ENCODE data around the gene NXT1. TPM values are rescaled to one million over a fixed set of nuclear protein-coding genes. Genes with fewer than 3 reads are reported as not detected.
A peak's percentile ranks its signal among the peaks of the same experiment; 100 is the strongest.

The NXT1 gene
- total RNA-seq, 1 experiment from 2014 or later, result 7.9 TPM

DNA sequence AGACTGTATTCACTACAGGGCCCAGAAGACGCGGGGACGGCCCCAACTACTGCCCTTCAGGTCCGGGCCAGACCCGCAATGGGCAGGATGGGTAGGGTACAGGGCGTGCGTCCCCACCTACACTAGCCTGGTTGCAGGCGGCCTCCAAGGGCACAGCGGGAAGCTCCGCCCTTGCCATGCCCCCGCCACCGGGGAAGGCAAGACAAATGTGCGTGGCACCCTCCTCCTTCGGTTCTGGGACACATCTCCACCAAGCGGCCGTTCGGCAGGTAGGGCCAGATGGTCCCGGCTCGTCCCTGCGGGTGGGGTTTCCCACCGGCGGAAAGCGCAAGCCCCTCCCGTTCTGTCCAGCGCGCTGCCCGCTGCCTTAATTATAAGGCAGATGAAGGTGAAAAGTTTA is 5.6 kb downstream of the NXT1 start:
- Mint-ChIP-seq H3K27me3 (ENCODE audit: unreplicated experiment) (no peaks in the 10 kb centered on the region), H3K9me3 (ENCODE audit: low read depth, unreplicated experiment) (no peaks in the 10 kb centered on the region), H3K4me1 (ENCODE audit: low read depth, unreplicated experiment) (no peaks in the 10 kb centered on the region), H3K36me3 (ENCODE audit: insufficient read depth, unreplicated experiment) (peaks cover 12% of the 10 kb centered on the region), H3K4me3 (ENCODE audit: low read depth, unreplicated experiment) (no peak overlapping the region), H3K27ac (ENCODE audit: unreplicated experiment) (no peak overlapping the region)
- intact Hi-C loops (cut with micrococcal nuclease; ENCODE audit: unreplicated experiment), result no loop called here
- CTCF ChIA-PET, result no interaction called here
- no TSS peak for BruUV-seq (replicated peaks)
- TF ChIP-seq, protein P1, sequence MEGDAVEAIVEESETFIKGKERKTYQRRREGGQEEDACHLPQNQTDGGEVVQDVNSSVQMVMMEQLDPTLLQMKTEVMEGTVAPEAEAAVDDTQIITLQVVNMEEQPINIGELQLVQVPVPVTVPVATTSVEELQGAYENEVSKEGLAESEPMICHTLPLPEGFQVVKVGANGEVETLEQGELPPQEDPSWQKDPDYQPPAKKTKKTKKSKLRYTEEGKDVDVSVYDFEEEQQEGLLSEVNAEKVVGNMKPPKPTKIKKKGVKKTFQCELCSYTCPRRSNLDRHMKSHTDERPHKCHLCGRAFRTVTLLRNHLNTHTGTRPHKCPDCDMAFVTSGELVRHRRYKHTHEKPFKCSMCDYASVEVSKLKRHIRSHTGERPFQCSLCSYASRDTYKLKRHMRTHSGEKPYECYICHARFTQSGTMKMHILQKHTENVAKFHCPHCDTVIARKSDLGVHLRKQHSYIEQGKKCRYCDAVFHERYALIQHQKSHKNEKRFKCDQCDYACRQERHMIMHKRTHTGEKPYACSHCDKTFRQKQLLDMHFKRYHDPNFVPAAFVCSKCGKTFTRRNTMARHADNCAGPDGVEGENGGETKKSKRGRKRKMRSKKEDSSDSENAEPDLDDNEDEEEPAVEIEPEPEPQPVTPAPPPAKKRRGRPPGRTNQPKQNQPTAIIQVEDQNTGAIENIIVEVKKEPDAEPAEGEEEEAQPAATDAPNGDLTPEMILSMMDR (IDR thresholded peaks at IDR 0.05; ENCODE audit: unreplicated experiment), result no peak
- DNase-seq, result no peak

DNA sequence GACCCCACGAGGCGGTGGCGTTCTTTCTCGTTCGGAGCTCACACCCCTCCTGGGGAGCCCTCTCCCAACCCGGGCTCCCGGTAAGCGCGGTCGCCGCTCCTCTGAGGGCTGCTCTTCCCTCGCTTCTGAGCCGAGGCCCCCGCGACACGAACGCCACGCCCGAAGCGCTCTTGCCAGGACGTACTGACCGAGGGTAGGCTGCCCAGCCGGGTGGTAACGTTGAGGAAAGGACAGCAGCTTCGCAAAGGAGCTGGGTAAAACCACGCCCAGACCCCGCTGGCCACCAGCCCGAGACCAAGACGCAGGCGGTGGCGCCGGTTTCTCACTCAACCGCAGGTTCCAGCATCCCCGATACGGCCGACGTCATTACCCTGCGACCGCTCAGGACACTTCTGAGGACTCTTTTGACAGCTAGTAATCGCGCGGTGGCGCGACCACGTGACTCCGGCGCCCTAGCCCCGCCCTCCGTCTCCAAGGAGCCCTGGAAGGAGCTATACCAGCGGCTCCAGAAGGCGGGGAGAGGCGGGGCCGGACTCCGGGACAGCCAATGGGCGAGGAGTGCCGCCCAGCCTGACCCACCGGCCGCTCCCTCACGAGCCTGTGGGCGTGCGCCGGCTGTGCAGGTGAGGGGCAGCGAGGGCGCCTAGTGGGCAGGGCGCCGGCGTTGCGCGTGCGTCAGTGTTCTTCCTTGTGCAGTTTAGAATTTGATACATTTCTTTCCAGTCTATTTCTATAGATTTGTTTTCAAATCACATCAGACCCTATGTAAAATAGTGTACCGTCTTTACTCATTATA is 7.4 kb downstream of the NXT1 start:
- Mint-ChIP-seq H3K27me3 (ENCODE audit: unreplicated experiment) (no peaks in the 10 kb centered on the region), H3K4me1 (ENCODE audit: low read depth, unreplicated experiment) (peaks cover 2% of the 10 kb centered on the region), H3K9me3 (ENCODE audit: low read depth, unreplicated experiment) (no peaks in the 10 kb centered on the region), H3K36me3 (ENCODE audit: insufficient read depth, unreplicated experiment) (peaks cover 19% of the 10 kb centered on the region), H3K4me3 (ENCODE audit: low read depth, unreplicated experiment) (peak overlapping the region; percentile 66), H3K27ac (ENCODE audit: unreplicated experiment) (no peak overlapping the region)
- peak; percentile 92 for DNase-seq
- no TSS peak for BruUV-seq (replicated peaks)
- TF ChIP-seq, protein P1 (IDR thresholded peaks at IDR 0.05; ENCODE audit: unreplicated experiment), result no peak
- intact Hi-C loops (cut with micrococcal nuclease; ENCODE audit: unreplicated experiment), result loop anchor here (1.0 kb wide), 1 partner anchor 8 kb away; the partner anchor contains the start of gene NXT1
- CTCF ChIA-PET, result interaction anchor here (0.6 kb wide), 1 partner anchor 8 kb away, joined by 3 read pairs; no protein-coding TSS in a partner anchor

DNA sequence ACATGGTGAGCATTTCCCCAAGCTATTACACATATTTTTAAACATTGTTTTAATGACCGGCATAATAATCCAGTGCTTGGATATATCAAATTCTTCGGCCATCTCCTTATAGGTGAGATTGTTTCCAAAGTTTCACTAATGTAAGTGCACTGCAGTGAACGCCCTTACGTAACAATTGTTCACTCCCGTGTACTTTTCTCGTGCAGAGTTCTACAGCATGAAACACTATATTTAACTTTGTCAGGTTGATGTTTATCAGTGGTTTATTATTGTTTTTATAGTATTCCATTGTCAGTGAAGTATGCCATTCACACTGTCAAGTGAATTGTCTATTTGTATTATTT is 7.9 kb downstream of the NXT1 start:
- no peaks in the 10 kb centered on the region for H3K27me3 Mint-ChIP-seq (ENCODE audit: unreplicated experiment)
- H3K36me3 Mint-ChIP-seq (ENCODE audit: insufficient read depth, unreplicated experiment), result peaks cover 23% of the 10 kb centered on the region
- H3K27ac Mint-ChIP-seq (ENCODE audit: unreplicated experiment), result no peak overlapping the region
- peak overlapping the region; percentile 66 for H3K4me3 Mint-ChIP-seq (ENCODE audit: low read depth, unreplicated experiment)
- no peaks in the 10 kb centered on the region for H3K9me3 Mint-ChIP-seq (ENCODE audit: low read depth, unreplicated experiment)
- no TSS peak for BruUV-seq (replicated peaks)
- DNase-seq, result no peak
- H3K4me1 Mint-ChIP-seq (ENCODE audit: low read depth, unreplicated experiment), result peaks cover 8% of the 10 kb centered on the region
- TF ChIP-seq, protein P1 (IDR thresholded peaks at IDR 0.05; ENCODE audit: unreplicated experiment), result no peak
- intact Hi-C loops (cut with micrococcal nuclease; ENCODE audit: unreplicated experiment), result loop anchor here (1.0 kb wide), 1 partner anchor 8 kb away; the partner anchor contains the start of gene NXT1
- CTCF ChIA-PET, result no interaction called here

DNA sequence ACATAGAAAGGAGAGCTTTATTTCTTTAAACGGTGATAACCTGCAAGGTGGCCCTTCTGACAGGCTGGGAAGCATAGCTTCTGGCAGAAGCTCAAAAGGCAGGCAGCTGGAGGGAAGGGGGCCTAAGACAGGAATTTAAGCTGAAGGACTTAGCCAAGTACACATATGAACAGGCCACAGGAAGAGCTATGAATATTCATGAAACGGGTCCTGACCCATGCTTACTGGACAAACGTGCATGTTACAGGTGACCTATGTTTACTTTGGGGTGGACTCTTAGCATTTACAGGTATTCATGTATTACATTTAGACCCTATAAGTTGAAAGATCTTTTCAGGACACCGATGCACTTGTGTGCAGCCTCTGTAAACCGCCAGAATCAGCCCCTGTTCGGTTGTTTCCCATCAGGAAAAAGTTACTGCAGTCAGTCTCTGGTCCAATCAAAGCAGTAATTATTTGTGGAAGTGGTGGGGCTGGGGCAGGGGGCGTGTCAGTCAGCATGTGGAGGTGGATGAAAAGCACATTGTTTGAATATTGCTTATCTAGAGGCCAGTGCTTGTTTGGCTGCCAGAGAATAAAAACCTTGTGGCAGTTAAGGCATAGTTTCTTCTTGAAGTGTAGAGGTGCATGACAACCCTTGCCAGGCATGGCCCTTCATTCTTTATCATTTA is 8.5 kb downstream of the NXT1 start:
- intact Hi-C loops (cut with micrococcal nuclease; ENCODE audit: unreplicated experiment), result loop anchor here (1.0 kb wide), 1 partner anchor 9 kb away; the partner anchor contains the start of gene NXT1
- Mint-ChIP-seq H3K4me1 (ENCODE audit: low read depth, unreplicated experiment) (peaks cover 8% of the 10 kb centered on the region), H3K27ac (ENCODE audit: unreplicated experiment) (no peak overlapping the region), H3K4me3 (ENCODE audit: low read depth, unreplicated experiment) (no peak overlapping the region), H3K9me3 (ENCODE audit: low read depth, unreplicated experiment) (no peaks in the 10 kb centered on the region), H3K36me3 (ENCODE audit: insufficient read depth, unreplicated experiment) (peaks cover 23% of the 10 kb centered on the region), H3K27me3 (ENCODE audit: unreplicated experiment) (no peaks in the 10 kb centered on the region)
- CTCF ChIA-PET, result no interaction called here
- DNase-seq, result peak; percentile 22
- TF ChIP-seq, protein P1 (IDR thresholded peaks at IDR 0.05; ENCODE audit: unreplicated experiment), result no peak
- no TSS peak for BruUV-seq (replicated peaks)
